Fibroblast of lung (primary cell): Measurements from ENCODE around the gene JAZF1. TPM values are rescaled to one million over a fixed set of nuclear protein-coding genes. Genes with fewer than 3 reads are reported as not detected.

Source experiments
- DNase-seq, 2 donors: peaks; one replicate each; pipeline versions ENCODE4 v3.0.0 to v3.0.0-alpha.2; 2010; ENCODE audit warnings: low read depth in 2 of 2
- H2AFZ ChIP-seq: 2 replicates; pipeline ENCODE4 v1.5.1; 2012; ENCODE audit warnings: low read length, control low read depth, inconsistent platforms
- H3K27ac ChIP-seq: 2 replicates; pipeline ENCODE4 v1.5.1; 2011; ENCODE audit warnings: low read length, control low read depth; ENCODE audit not compliant: insufficient read depth
- H3K27me3 ChIP-seq: 2 replicates; pipeline ENCODE4 v1.5.1; 2011; ENCODE audit warnings: mild to moderate bottlenecking, low read length; ENCODE audit not compliant: control insufficient read depth, insufficient read depth
- H3K36me3 ChIP-seq: 2 replicates; pipeline ENCODE4 v1.5.1; 2011; ENCODE audit warnings: low read length; ENCODE audit not compliant: control insufficient read depth, insufficient read depth
- H3K4me1 ChIP-seq: 2 replicates; pipeline ENCODE4 v1.5.1; 2011; ENCODE audit warnings: low read length; ENCODE audit not compliant: control insufficient read depth, insufficient read depth; ENCODE audit errors: extremely low read depth
- H3K4me2 ChIP-seq: 2 replicates; pipeline ENCODE4 v1.5.1; 2011; ENCODE audit warnings: low read length, control low read depth; ENCODE audit not compliant: insufficient read depth; ENCODE audit errors: extremely low read depth
- H3K4me3 ChIP-seq, 4 experiments: fragments of 200-600 bp in 1 of 4; sonication (generic) in 1 of 4; replicated peaks in 1 of 4; 2 replicates each; pipeline ENCODE4 v1.5.1; 2011 to 2016; ENCODE audit warnings: low read length in 4 of 4, low read depth in 3 of 4, mild to moderate bottlenecking in 3 of 4, control low read depth in 2 of 4, inconsistent platforms in 1 of 4, mixed read lengths in 1 of 4; ENCODE audit not compliant: insufficient read depth in 1 of 4; ENCODE audit errors: control extremely low read depth in 1 of 4
- H3K79me2 ChIP-seq: 2 replicates; pipeline ENCODE4 v1.5.1; 2012; ENCODE audit warnings: mild to moderate bottlenecking, low read length, inconsistent platforms; ENCODE audit not compliant: control insufficient read depth, insufficient read depth
- H3K9ac ChIP-seq: 2 replicates; pipeline ENCODE4 v1.5.1; 2011; ENCODE audit warnings: mild to moderate bottlenecking, low read length, control low read depth; ENCODE audit not compliant: insufficient read depth
- H3K9me3 ChIP-seq: 2 replicates; pipeline ENCODE4 v1.5.1; 2012; ENCODE audit warnings: low read depth, low read length; ENCODE audit not compliant: control insufficient read depth, insufficient read depth
- H4K20me1 ChIP-seq: 2 replicates; pipeline ENCODE4 v1.5.1; 2011; ENCODE audit warnings: low read length; ENCODE audit not compliant: control insufficient read depth, insufficient read depth; ENCODE audit errors: extremely low read depth
- CTCF ChIP-seq, 2 donors: IDR thresholded peaks in 1 of 2; conservative IDR thresholded peaks in 1 of 2; 1 replicate in 1 of 2; 2 replicates in 1 of 2; pipeline ENCODE4 v1.5.1; 2011 to 2012; ENCODE audit warnings: low read length in 2 of 2, control low read depth in 1 of 2, inconsistent platforms in 1 of 2, low read depth in 1 of 2, mild to moderate bottlenecking in 1 of 2
- EZH2 ChIP-seq: IDR thresholded peaks from 2 replicates; pipeline ENCODE4 v1.5.1; 2012; ENCODE audit warnings: low read length, control low read depth, mild to moderate bottlenecking; ENCODE audit errors: missing control alignments
- polyA plus RNA-seq, 2 donors: library from polyadenylated mRNA; depleted of rRNA in 1 of 2; stranded (reverse) in 1 of 2; unstranded in 1 of 2; fragments of >200 nt; gene quantifications; 2 replicates each; pipeline ENCODE4 v1.2.1, GENCODE V29; 2011 to 2012; ENCODE audit warnings: missing spikeins in 1 of 2
- total RNA-seq: library from RNA; depleted of rRNA; stranded (reverse); fragments of >200 nt; gene quantifications from 2 replicates; pipeline ENCODE4 v1.2.1, GENCODE V29; 2014

Gene JAZF1
- total and polyA plus RNA-seq, 2 donors (not counting 1 experiment from before 2014, with no cell fraction given): 9.1 to 9.3 TPM

GRCh38 chr7:27788437-27788836 is 392.2 kb downstream of the JAZF1 start:
- H2AFZ ChIP-seq: no peak overlapping the region
- no peaks in the 10 kb centered on the region for H3K27me3 ChIP-seq
- no peaks in the 10 kb centered on the region for H3K9me3 ChIP-seq
- no peak overlapping the region for H3K27ac ChIP-seq
- H3K4me2 ChIP-seq: no peak overlapping the region
- H3K4me1 ChIP-seq: no peaks in the 10 kb centered on the region
- H3K4me3 ChIP-seq: no peak overlapping the region
- no peak for TF ChIP-seq CTCF (conservative IDR thresholded peaks at IDR 0.05 in 1 of 2, IDR thresholded peaks at IDR 0.05 in 1 of 2; ENCODE audit: low read depth in 1 of 2, low read length in 2 of 2)
- no peak for TF ChIP-seq EZH2
- H3K9ac ChIP-seq: no peak overlapping the region
- no peaks in the 10 kb centered on the region for H3K79me2 ChIP-seq
- DNase-seq: no peak
- no peaks in the 10 kb centered on the region for H4K20me1 ChIP-seq
- peaks cover 2% of the 10 kb centered on the region for H3K36me3 ChIP-seq

- peak; percentile 61 to 68 for DNase-seq
- peaks cover 2% of the 10 kb centered on the region for H3K36me3 ChIP-seq
- H3K79me2 ChIP-seq: no peaks in the 10 kb centered on the region
- no peak overlapping the region for H3K27ac ChIP-seq
- H3K9ac ChIP-seq: no peak overlapping the region
- H2AFZ ChIP-seq: no peak overlapping the region
- H3K4me2 ChIP-seq: peak overlapping the region; percentile 15
- no peaks in the 10 kb centered on the region for H3K27me3 ChIP-seq
- H3K9me3 ChIP-seq: no peaks in the 10 kb centered on the region
- H3K4me1 ChIP-seq: no peaks in the 10 kb centered on the region
- no peaks in the 10 kb centered on the region for H4K20me1 ChIP-seq
- H3K4me3 ChIP-seq: no peak overlapping the region
- TF ChIP-seq CTCF (conservative IDR thresholded peaks at IDR 0.05 in 1 of 2, IDR thresholded peaks at IDR 0.05 in 1 of 2; ENCODE audit: low read depth in 1 of 2, low read length in 2 of 2): peak; percentile 32 to 51
- TF ChIP-seq EZH2: no peak
Measured at GRCh38 chr7:27784399-27785053, 396.1 kb downstream of the JAZF1 start.

- Histone ChIP-seq H4K20me1 (no peaks in the 10 kb centered on the region), H3K4me1 (no peaks in the 10 kb centered on the region), H2AFZ (no peak overlapping the region), H3K79me2 (no peaks in the 10 kb centered on the region), H3K27ac (no peak overlapping the region), H3K36me3 (peaks cover 2% of the 10 kb centered on the region), H3K9me3 (no peaks in the 10 kb centered on the region), H3K9ac (no peak overlapping the region), H3K27me3 (no peaks in the 10 kb centered on the region), H3K4me3 (no peak overlapping the region), H3K4me2 (no peak overlapping the region)
- TF ChIP-seq CTCF (conservative IDR thresholded peaks at IDR 0.05 in 1 of 2, IDR thresholded peaks at IDR 0.05 in 1 of 2; ENCODE audit: low read depth in 1 of 2, low read length in 2 of 2): no peak
- no peak for TF ChIP-seq EZH2
- DNase-seq: peak in 1 of 2 donors; percentile 39
Measured at GRCh38 chr7:27782849-27783248, 397.7 kb downstream of the JAZF1 start.
